HG03354 (cell line): ENCODE measurements around the gene NEK9.
"Not testable (repeated sequence)": the region's sequence is repeated elsewhere in the genome, so short reads cannot be mapped to it uniquely, and the experiment has no call there.

Experiments
- ATAC-seq: cut with Tn5 transposase; IDR thresholded peaks from one replicate; pipeline ENCODE4 v1.9.1; 2021; ENCODE audit warnings: mild to moderate bottlenecking; ENCODE audit not compliant: unreplicated experiment, poor library complexity, severe bottlenecking

The NEK9 gene

GRCh38 chr14:75147423-75148071, 20.7 kb upstream of the NEK9 start:
- no peak for ATAC-seq

GRCh38 chr14:75144944-75145343, 18.1 kb upstream of the NEK9 start:
- no peak for ATAC-seq

- ATAC-seq: no peak
Measured at GRCh38 chr14:75143761-75144527, 17.1 kb upstream of the NEK9 start.

- ATAC-seq: no peak
Measured at GRCh38 chr14:75142494-75142893, 15.6 kb upstream of the NEK9 start.

GRCh38 chr14:75141967-75142366, 15.1 kb upstream of the NEK9 start:
- no peak for ATAC-seq

GRCh38 chr14:75141062-75141461, 14.2 kb upstream of the NEK9 start:
- ATAC-seq: no peak

- ATAC-seq: no peak
Measured at GRCh38 chr14:75140620-75141019, 13.8 kb upstream of the NEK9 start.

GRCh38 chr14:75139185-75139584, 12.3 kb upstream of the NEK9 start:
- ATAC-seq: no peak

- ATAC-seq: no peak
Measured at GRCh38 chr14:75138492-75138891, 11.6 kb upstream of the NEK9 start.

- ATAC-seq: no peak
Measured at GRCh38 chr14:75134644-75135043, 7.8 kb upstream of the NEK9 start.

GRCh38 chr14:75133597-75133996, 6.7 kb upstream of the NEK9 start:
- no peak for ATAC-seq

GRCh38 chr14:75132382-75133086, 5.7 kb upstream of the NEK9 start:
- no peak for ATAC-seq

GRCh38 chr14:75128596-75128990, 1.7 kb upstream of the NEK9 start:
- ATAC-seq: no peak

GRCh38 chr14:75127903-75128595, 1.2 kb upstream of the NEK9 start:
- no peak for ATAC-seq

GRCh38 chr14:75127474-75127820, 599 bp upstream of the NEK9 start:
- not testable (repeated sequence) for ATAC-seq

- ATAC-seq: no peak
Measured at GRCh38 chr14:75126121-75126544, 715 bp downstream of the NEK9 start.

- ATAC-seq: no peak
Measured at GRCh38 chr14:75125617-75126016, 1.2 kb downstream of the NEK9 start.

- ATAC-seq: no peak
Measured at GRCh38 chr14:75123991-75124390, 2.9 kb downstream of the NEK9 start.

- ATAC-seq: no peak
Measured at GRCh38 chr14:75121552-75121951, 5.3 kb downstream of the NEK9 start.

- no peak for ATAC-seq
Measured at GRCh38 chr14:75120541-75121291, 6.1 kb downstream of the NEK9 start.
